Gastrocnemius medialis (tissue), 4 donors: ENCODE results near the gene HAUS2. TPM values are rescaled to one million over a fixed set of nuclear protein-coding genes. Genes with fewer than 3 reads are reported as not detected.
A peak's percentile ranks its signal among the peaks of the same experiment; 100 is the strongest.

Source experiments
- ATAC-seq, 2 donors: fragments of 150-250 bp; one replicate each; pipeline ENCODE4 v1.9.1; 2016
- DNase-seq, 2 donors: peaks; one replicate each; pipeline ENCODE4 v3.0.0-alpha.2; 2019
- H3K27ac ChIP-seq, 4 donors: fragments of 200-600 bp; sonication (generic); 1 replicate in 1 of 4; 2 replicates in 3 of 4; pipeline ENCODE4 v1.5.1; 2016 to 2018; ENCODE audit warnings: mild to moderate bottlenecking in 2 of 4, moderate library complexity in 1 of 4
- H3K27me3 ChIP-seq, 3 donors: fragments of 200-600 bp; sonication (generic) in 2 of 3; 1 replicate in 1 of 3; 2 replicates in 2 of 3; pipeline versions ENCODE4 v1.5.1 to v1.6.0; 2016 to 2019; ENCODE audit warnings: mild to moderate bottlenecking in 1 of 3, moderate library complexity in 1 of 3
- H3K36me3 ChIP-seq, 2 donors: fragments of 200-600 bp; sonication (generic) in 1 of 2; one replicate each; pipeline ENCODE4 v1.5.1; 2017 to 2018
- H3K4me1 ChIP-seq, 2 donors: fragments of 200-600 bp; sonication (generic) in 1 of 2; one replicate each; pipeline ENCODE4 v1.5.1; 2016 to 2017; ENCODE audit warnings: mild to moderate bottlenecking in 2 of 2
- H3K4me3 ChIP-seq, 4 donors: fragments of 200-600 bp; sonication (generic) in 3 of 4; 1 replicate in 1 of 4; 2 replicates in 3 of 4; pipeline ENCODE4 v1.5.1; 2016 to 2019; ENCODE audit warnings: mild to moderate bottlenecking in 2 of 4
- H3K9me3 ChIP-seq, 3 donors: fragments of 200-600 bp; sonication (generic) in 2 of 3; 1 replicate in 1 of 3; 2 replicates in 2 of 3; pipeline ENCODE4 v1.5.1; 2016 to 2019
- POLR2A ChIP-seq, 2 donors: fragments of 450-650 bp; IDR thresholded peaks; one replicate each; pipeline ENCODE4 v1.6.1; 2017; ENCODE audit warnings: antibody characterized with exemption in 2 of 2, mild to moderate bottlenecking in 2 of 2, moderate library complexity in 2 of 2
- in situ Hi-C, 4 donors: fragments of 200-750 bp; cut with MboI; loops; one replicate each; pipeline versions ENCODE4 v1.15.0 to v1.8.0; 2017; ENCODE audit warnings: low sequenced_read_pairs in 4 of 4
- intact Hi-C: fragments of 100-400 bp; cut with DNase I; formaldehyde crosslinking; loops from one replicate; pipeline ENCODE4 v1.15.1; 2023; ENCODE audit warnings: low total_unique reads
- total RNA-seq, 4 donors: library from RNA; depleted of rRNA; stranded (reverse); fragments of >200 nt; gene quantifications; one replicate each; pipeline versions ENCODE4 v1.1.0 to v1.2.3, GENCODE V29; 2016
- TF ChIP-seq, protein P1 (sequence below), 5 experiments: fragments of 450-650 bp in 3 of 5; fragments of 200-600 bp in 2 of 5; sonication (generic) in 2 of 5; IDR thresholded peaks in 4 of 5; conservative IDR thresholded peaks in 1 of 5; 1 replicate in 4 of 5; 2 replicates in 1 of 5; pipeline ENCODE4 v1.5.1; 2016 to 2019; ENCODE audit warnings: antibody characterized with exemption in 5 of 5, mild to moderate bottlenecking in 3 of 5, moderate library complexity in 3 of 5

HAUS2 gene
- total RNA-seq, 4 donors from 2014 or later: 24.7 to 31.9 (median 27.8) TPM

DNA sequence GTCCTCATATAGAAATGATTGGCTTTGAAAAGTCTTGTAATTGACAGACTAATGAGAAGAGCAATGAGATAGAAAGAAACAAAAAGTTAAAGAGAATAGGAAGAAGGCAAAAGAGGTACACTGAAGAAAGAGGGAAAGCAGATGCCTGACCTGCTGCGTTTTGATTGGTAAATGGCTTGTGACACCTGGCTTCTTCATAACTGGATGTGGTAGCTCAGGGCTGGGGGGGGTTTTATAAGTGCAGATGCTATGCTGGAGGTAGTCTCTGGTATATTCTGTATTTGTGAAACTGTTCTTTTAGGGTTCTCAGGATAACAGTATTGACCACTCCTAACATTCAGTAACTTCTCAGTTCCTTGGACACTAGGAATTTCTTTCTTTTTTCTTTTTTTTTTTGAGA is 28.1 kb downstream of the HAUS2 start:
- TF ChIP-seq, protein P1, sequence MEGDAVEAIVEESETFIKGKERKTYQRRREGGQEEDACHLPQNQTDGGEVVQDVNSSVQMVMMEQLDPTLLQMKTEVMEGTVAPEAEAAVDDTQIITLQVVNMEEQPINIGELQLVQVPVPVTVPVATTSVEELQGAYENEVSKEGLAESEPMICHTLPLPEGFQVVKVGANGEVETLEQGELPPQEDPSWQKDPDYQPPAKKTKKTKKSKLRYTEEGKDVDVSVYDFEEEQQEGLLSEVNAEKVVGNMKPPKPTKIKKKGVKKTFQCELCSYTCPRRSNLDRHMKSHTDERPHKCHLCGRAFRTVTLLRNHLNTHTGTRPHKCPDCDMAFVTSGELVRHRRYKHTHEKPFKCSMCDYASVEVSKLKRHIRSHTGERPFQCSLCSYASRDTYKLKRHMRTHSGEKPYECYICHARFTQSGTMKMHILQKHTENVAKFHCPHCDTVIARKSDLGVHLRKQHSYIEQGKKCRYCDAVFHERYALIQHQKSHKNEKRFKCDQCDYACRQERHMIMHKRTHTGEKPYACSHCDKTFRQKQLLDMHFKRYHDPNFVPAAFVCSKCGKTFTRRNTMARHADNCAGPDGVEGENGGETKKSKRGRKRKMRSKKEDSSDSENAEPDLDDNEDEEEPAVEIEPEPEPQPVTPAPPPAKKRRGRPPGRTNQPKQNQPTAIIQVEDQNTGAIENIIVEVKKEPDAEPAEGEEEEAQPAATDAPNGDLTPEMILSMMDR (IDR thresholded peaks at IDR 0.05 in 4 of 5, conservative IDR thresholded peaks at IDR 0.05 in 1 of 5): no peak
- TF ChIP-seq POLR2A (IDR thresholded peaks at IDR 0.05): no peak
- no peaks in the 10 kb centered on the region for H3K36me3 ChIP-seq
- H3K27me3 ChIP-seq: peaks cover 0 to 5% (median 0%) of the 10 kb centered on the region in 3 donors
- in situ Hi-C loops: no loop called here
- H3K4me1 ChIP-seq: peaks cover 14 to 26% of the 10 kb centered on the region in 2 donors
- DNase-seq (no peak), ATAC-seq (no peak)
- peak overlapping the region; percentile 85 to 97 (median 91) for H3K4me3 ChIP-seq
- intact Hi-C loops: loop anchor here (5.0 to 10.0 kb wide), 2 partner anchors 79 to 348 kb away; partner anchors contain the start of genes SNAP23 and TTBK2
- H3K9me3 ChIP-seq: no peaks in the 10 kb centered on the region
- H3K27ac ChIP-seq: peak overlapping the region; percentile 42 to 85 (median 68)

DNA sequence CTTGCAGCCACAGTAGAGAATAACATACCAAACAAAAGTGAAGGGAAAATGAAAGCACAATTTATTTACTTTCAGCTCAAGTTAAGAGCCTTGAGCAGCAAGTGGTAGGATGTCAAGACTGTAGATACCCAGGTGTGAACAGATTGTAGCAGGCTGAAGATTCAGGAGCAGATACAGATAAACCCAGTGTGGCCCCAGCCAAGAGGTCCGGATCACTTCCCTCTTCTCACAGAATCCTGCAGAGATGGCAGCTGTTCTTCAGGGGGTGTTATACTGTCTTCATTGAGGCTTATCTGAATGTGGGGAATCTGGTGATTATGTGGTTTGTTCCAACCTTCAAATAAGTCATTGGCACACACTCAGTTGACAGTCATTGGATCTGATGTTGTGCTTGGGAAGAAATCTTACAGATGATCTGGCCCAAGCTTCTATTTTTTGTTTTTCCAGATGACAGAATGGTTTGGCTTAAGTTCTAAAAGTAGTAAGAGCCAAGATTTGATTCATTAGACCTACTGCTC is 28.9 kb downstream of the HAUS2 start:
- DNase-seq: peak in 1 of 2 donors; percentile 9
- in situ Hi-C loops (no loop called here), intact Hi-C loops (loop anchor here (5.0 to 10.0 kb wide), 2 partner anchors 80 to 347 kb away; partner anchors contain the start of genes SNAP23 and TTBK2)
- Histone ChIP-seq H3K9me3 (no peaks in the 10 kb centered on the region), H3K36me3 (no peaks in the 10 kb centered on the region), H3K4me1 (peaks cover 14 to 30% of the 10 kb centered on the region in 2 donors), H3K27ac (peak overlapping the region; percentile 52 to 85 (median 53)), H3K4me3 (peak overlapping the region in 2 of 4 donors; percentile 85 to 87), H3K27me3 (peaks cover 0 to 5% (median 0%) of the 10 kb centered on the region in 3 donors)
- TF ChIP-seq POLR2A (IDR thresholded peaks at IDR 0.05): no peak
- ATAC-seq: no peak

DNA sequence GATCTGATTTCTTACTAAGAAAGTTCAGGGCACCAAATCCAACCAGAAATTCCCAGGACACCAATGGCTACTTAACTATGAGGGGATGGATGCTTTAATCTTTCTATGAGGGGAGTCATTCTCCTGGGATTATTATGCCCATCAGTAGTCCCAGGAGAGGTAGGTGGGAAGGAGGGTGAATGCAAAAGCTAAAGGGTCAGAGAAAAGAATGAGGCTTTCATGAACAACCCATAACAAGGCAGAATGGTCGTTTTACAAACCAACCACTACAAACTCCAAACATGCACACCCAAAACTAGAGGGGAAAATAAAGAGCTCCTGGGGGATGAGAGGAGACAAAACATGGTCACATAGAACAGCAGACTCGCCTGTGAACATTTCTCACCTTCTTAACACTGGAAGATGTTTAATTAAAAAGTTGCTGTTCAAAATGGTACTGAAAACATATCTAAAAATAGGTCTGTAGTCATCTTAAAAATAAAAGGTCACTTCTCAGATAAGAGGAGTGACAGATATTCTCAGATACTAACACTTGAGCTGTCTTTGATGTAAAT is 30.4 kb downstream of the HAUS2 start:
- intact Hi-C loops: loop anchor here (5.0 to 10.0 kb wide), 2 partner anchors 82 to 346 kb away; partner anchors contain the start of genes SNAP23 and TTBK2
- Histone ChIP-seq H3K27ac (no peak overlapping the region), H3K4me3 (no peak overlapping the region), H3K27me3 (peaks cover 0 to 5% (median 0%) of the 10 kb centered on the region in 3 donors), H3K4me1 (peaks cover 14 to 40% of the 10 kb centered on the region in 2 donors), H3K9me3 (no peaks in the 10 kb centered on the region), H3K36me3 (no peaks in the 10 kb centered on the region)
- no peak for TF ChIP-seq POLR2A (IDR thresholded peaks at IDR 0.05)
- TF ChIP-seq, protein P1 (IDR thresholded peaks at IDR 0.05 in 4 of 5, conservative IDR thresholded peaks at IDR 0.05 in 1 of 5): no peak
- ATAC-seq: no peak
- in situ Hi-C loops: no loop called here
- DNase-seq: no peak

DNA sequence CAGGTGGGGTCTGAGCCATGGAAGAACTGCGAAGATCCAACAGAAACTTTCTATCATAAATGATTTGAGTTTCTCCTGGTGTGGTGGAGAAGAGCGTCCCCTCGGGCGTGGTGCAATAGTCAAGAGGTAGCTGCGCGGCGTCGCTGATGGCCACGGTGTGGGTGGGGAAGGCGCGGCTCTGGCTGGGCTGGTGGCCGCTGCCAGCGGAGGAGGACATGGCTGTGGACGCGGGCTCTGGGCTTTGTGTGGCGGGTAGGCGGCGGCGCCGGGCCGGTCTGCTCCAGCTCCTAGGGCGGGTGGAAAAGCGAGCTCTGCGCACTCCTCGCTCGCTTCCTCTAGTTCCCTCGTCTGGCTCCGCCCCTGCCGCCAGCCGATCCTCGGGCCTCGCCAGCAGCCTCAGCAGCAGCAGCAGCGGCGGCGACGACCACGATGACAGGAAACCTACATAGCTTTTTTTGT is 32.7 kb downstream of the HAUS2 start:
- DNase-seq: peak; percentile 68 to 72
- peak overlapping the region; percentile 50 to 68 (median 61) for H3K27ac ChIP-seq
- in situ Hi-C loops: no loop called here
- H3K4me3 ChIP-seq: peak overlapping the region; percentile 46 to 57 (median 51)
- intact Hi-C loops: loop anchor here (1.0 kb wide), 1 partner anchor 124 kb away; no protein-coding TSS in a partner anchor
- TF ChIP-seq, protein P1 (IDR thresholded peaks at IDR 0.05 in 4 of 5, conservative IDR thresholded peaks at IDR 0.05 in 1 of 5): no peak
- TF ChIP-seq POLR2A (IDR thresholded peaks at IDR 0.05): peak; percentile 9 to 35
- H3K36me3 ChIP-seq: no peaks in the 10 kb centered on the region
- peak; percentile 81 to 89 for ATAC-seq
- peaks cover 0 to 4% (median 0%) of the 10 kb centered on the region in 3 donors for H3K27me3 ChIP-seq
- no peaks in the 10 kb centered on the region for H3K9me3 ChIP-seq
- H3K4me1 ChIP-seq: peaks cover 6 to 30% of the 10 kb centered on the region in 2 donors
